Measurements from ENCODE around the gene UBE2J1.

Gene UBE2J1

DNA sequence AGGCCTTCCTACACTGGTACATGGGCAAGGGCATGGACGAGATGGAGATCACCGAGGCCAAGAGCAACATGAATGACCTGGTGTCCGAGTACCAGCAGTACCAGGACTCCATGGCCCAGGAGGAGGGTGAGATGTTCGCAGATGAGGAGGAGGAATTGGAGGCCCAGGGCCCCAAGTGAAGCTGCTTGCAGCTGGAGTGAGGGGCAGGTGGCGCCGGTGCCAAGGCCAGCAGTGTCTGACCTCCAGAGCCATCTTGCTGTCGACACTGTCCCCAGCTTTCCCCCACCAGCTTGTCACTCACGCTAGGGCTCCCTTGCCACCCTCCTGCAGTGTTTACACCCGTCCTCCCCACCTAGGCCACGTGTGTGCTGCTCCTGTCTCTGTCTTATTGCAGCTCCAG lies 49.6 kb downstream of the UBE2J1 start:
- Histone ChIP-seq H3K27me3 (no peaks in the 10 kb centered on the region), H3K4me3 (ENCODE audit: low read depth, low read length) (no peak overlapping the region), H3K4me1 (no peaks in the 10 kb centered on the region), H3K9me3 (no peaks in the 10 kb centered on the region), H3K36me3 (no peaks in the 10 kb centered on the region)
- no peak for DNase-seq
- TF ChIP-seq, protein P1, sequence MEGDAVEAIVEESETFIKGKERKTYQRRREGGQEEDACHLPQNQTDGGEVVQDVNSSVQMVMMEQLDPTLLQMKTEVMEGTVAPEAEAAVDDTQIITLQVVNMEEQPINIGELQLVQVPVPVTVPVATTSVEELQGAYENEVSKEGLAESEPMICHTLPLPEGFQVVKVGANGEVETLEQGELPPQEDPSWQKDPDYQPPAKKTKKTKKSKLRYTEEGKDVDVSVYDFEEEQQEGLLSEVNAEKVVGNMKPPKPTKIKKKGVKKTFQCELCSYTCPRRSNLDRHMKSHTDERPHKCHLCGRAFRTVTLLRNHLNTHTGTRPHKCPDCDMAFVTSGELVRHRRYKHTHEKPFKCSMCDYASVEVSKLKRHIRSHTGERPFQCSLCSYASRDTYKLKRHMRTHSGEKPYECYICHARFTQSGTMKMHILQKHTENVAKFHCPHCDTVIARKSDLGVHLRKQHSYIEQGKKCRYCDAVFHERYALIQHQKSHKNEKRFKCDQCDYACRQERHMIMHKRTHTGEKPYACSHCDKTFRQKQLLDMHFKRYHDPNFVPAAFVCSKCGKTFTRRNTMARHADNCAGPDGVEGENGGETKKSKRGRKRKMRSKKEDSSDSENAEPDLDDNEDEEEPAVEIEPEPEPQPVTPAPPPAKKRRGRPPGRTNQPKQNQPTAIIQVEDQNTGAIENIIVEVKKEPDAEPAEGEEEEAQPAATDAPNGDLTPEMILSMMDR (IDR thresholded peaks at IDR 0.05; ENCODE audit: low read depth, low read length) = no peak

DNA sequence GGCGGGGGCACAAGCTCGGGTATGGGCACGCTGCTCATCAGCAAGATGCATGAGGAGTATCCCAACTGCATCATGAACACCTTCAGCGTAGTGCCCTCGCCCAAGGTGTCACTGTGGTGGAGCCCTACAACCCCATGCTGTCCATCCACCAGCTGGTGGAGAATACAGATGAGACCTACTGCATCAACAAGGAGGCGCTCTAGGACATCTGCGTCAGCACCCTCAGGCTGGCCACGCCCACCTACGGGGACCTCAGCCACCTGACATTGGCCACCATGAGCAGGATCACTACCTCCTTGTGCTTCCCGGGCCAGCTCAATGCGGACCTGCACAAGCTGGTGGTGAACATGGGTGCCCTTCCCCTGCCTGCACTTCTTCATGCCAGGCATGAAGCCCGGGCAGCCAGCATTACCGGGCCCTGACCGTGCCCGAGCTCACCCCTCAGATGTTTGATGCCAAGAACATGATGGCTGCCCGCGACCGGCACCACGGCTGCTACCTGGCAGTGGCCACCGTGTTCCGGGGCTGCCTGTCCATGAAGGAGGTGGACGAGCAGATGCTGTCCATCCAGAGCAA lies 50.2 kb downstream of the UBE2J1 start:
- H3K9me3 ChIP-seq = no peaks in the 10 kb centered on the region
- H3K4me3 ChIP-seq (ENCODE audit: low read depth, low read length) = no peak overlapping the region
- no peaks in the 10 kb centered on the region for H3K4me1 ChIP-seq
- DNase-seq = no peak
- H3K27me3 ChIP-seq = no peaks in the 10 kb centered on the region
- TF ChIP-seq, protein P1 (IDR thresholded peaks at IDR 0.05; ENCODE audit: low read depth, low read length) = no peak
- no peaks in the 10 kb centered on the region for H3K36me3 ChIP-seq

DNA sequence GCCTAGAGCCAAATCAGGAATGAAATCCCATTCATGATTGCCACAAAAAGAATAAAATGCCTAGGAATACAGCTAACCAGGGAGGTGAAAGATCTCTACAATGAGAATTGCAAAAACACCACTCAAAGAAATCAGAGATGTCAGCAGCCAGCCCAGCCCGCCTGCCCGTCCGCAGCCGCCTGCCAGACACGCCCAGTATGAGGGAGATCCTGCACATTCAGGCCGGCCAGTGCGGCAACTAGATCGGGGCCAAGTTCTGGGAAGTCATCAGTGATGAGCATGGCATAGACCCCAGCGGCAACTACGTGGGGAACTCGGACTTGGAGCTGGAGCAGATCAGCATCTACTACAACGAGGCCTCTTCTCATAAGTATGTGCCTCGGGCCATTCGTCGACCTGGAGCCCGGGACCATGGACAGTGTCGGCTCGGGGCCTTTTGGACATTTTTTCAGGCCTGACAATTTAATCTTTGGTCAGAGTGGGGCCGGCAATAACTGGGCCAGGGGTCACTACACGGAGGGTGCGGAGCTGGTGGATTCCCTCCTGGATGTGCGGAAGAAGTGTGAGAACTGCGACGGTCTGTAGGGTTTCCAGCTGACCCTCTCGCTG lies 50.8 kb downstream of the UBE2J1 start:
- DNase-seq = no peak
- Histone ChIP-seq H3K36me3 (no peaks in the 10 kb centered on the region), H3K27me3 (no peaks in the 10 kb centered on the region), H3K4me3 (ENCODE audit: low read depth, low read length) (no peak overlapping the region), H3K9me3 (no peaks in the 10 kb centered on the region), H3K4me1 (no peaks in the 10 kb centered on the region)
- TF ChIP-seq, protein P1 (IDR thresholded peaks at IDR 0.05; ENCODE audit: low read depth, low read length) = no peak

DNA sequence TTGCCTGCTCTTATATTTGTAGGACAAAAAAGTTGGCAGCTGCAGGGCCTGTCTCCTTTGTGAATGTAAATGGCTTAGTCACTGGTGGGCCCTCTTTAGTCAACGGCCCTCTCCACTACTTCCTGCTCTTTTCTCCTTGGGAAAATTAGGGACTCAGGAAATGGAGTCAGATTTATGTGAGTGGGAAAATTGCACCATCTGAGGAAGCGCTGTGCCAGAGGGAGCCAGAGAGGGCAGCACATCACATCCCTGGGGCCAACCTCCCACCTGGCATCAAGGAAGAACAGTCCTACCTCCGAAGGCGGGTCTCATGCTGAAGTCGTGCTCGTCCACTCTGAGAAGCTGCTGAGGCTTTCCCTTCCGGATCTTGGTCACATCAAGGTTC lies 53.1 kb downstream of the UBE2J1 start:
- DNase-seq = no peak
- H3K9me3 ChIP-seq = no peaks in the 10 kb centered on the region
- TF ChIP-seq, protein P1 (IDR thresholded peaks at IDR 0.05; ENCODE audit: low read depth, low read length) = peak; percentile 20; the same call in 1 of the 2 replicates
- no peak overlapping the region for H3K4me3 ChIP-seq (ENCODE audit: low read depth, low read length)
- H3K4me1 ChIP-seq = no peaks in the 10 kb centered on the region
- no peaks in the 10 kb centered on the region for H3K27me3 ChIP-seq
- H3K36me3 ChIP-seq = no peaks in the 10 kb centered on the region

DNA sequence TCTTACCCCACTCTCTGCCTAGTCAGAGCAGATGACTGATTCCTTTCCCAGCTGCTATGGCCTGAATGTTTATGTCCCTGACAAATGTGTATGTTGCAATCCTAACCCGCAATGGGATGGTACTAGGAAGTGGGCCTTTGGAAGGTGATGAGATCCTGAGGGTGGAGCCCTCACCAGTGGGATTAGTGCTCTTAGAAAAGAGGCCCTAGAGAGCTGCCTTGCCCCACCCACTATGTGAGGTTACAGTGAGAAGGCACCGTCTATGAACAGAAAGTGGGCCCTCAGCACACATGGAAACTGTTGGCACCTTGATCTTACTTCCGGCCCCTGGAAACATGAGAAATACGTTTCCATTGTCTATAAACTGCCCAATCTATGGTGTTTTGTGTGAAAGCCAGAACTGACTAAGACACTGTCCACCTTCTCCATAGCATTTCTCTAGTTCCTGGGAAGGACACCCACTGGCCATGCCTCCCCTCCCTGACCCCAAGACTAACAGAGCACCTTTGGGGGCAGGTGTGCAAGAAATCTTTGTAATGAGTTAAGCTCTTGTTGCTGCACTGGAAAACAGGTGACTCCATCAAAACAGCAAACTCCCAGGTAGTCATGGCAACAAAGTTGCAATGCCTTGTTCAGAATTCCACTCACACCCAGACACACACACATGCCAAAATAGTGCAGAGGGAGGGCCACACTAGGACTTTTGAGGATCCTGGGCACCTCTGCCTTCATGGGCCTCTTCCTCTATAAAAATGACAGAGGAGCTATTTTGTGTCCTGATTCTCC lies 53.6 kb downstream of the UBE2J1 start:
- no peak for DNase-seq
- Histone ChIP-seq H3K36me3 (no peaks in the 10 kb centered on the region), H3K4me1 (no peaks in the 10 kb centered on the region), H3K27me3 (no peaks in the 10 kb centered on the region), H3K4me3 (ENCODE audit: low read depth, low read length) (no peak overlapping the region), H3K9me3 (no peaks in the 10 kb centered on the region)
- TF ChIP-seq, protein P1 (IDR thresholded peaks at IDR 0.05; ENCODE audit: low read depth, low read length) = no peak
